Lower leg skin (tissue), 4 donors: ENCODE data around the gene MEF2C. TPM values are rescaled to one million over a fixed set of nuclear protein-coding genes. Genes with fewer than 3 reads are reported as not detected.
"Not testable (repeated sequence)": the region's sequence is repeated elsewhere in the genome, so short reads cannot be mapped to it uniquely, and the experiment has no call there.

Experiments
- DNase-seq, 2 donors: peaks; one replicate each; pipeline ENCODE4 v3.0.0-alpha.2; 2019; ENCODE audit warnings: low spot score in 2 of 2
- H3K4me3 ChIP-seq: fragments of 200-600 bp; sonication (generic); 2 replicates; pipeline ENCODE4 v1.5.1; 2017; ENCODE audit warnings: mild to moderate bottlenecking, low read depth; ENCODE audit not compliant: poor library complexity, severe bottlenecking
- POLR2A ChIP-seq, 2 donors: fragments of 450-650 bp; IDR thresholded peaks; one replicate each; pipeline ENCODE4 v1.6.1; 2016 to 2017; ENCODE audit warnings: antibody characterized with exemption in 2 of 2, mild to moderate bottlenecking in 1 of 2, moderate library complexity in 1 of 2
- WGBS, 2 donors: methylation state at CpG; one replicate each; pipeline ENCODE4 v1.1.5; 2018; 5-methylcytosine and 5-hydroxymethylcytosine counted together
- intact Hi-C: fragments of 100-400 bp; cut with DNase I; formaldehyde crosslinking; loops from one replicate; pipeline ENCODE4 v1.15.0; 2023; ENCODE audit warnings: low total_unique reads
- total RNA-seq, 4 donors: library from RNA; depleted of rRNA; stranded (reverse); fragments of >200 nt; gene quantifications; one replicate each; pipeline ENCODE4 v1.1.0, GENCODE V29; 2016
- TF ChIP-seq, protein P1 (sequence below), 3 donors: fragments of 450-650 bp; IDR thresholded peaks; one replicate each; pipeline ENCODE4 v1.5.1; 2016; ENCODE audit warnings: antibody characterized with exemption in 3 of 3, mild to moderate bottlenecking in 3 of 3, moderate library complexity in 2 of 3

Gene MEF2C
- total RNA-seq, 4 donors from 2014 or later = 2.4 to 15.5 (median 8.1) TPM

DNA sequence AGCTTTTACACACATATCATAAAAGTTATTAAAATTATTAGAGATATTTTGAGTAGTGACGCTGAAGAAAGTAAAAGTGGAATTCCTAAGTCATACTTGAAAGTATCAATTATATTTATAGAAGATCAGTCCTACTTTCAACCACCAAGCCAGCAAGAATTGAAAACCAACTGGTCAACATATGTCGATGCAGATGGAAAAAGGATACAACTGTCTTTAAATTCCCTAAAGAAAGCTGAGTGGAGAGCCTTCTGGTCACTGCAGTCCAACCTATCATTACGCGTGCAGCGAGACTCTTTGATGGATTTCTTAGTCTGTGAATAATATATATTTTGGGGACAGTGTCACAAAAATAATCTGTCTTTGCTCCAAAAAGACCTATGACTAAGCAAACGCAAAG is 15.3 kb downstream of the MEF2C start:
- 85 to 91% methylated on average over 6 of the region's 6 CpGs for WGBS, 2 donors
- no peak for DNase-seq
- intact Hi-C loops = no loop called here
- no peak overlapping the region for H3K4me3 ChIP-seq
- TF ChIP-seq, protein P1, sequence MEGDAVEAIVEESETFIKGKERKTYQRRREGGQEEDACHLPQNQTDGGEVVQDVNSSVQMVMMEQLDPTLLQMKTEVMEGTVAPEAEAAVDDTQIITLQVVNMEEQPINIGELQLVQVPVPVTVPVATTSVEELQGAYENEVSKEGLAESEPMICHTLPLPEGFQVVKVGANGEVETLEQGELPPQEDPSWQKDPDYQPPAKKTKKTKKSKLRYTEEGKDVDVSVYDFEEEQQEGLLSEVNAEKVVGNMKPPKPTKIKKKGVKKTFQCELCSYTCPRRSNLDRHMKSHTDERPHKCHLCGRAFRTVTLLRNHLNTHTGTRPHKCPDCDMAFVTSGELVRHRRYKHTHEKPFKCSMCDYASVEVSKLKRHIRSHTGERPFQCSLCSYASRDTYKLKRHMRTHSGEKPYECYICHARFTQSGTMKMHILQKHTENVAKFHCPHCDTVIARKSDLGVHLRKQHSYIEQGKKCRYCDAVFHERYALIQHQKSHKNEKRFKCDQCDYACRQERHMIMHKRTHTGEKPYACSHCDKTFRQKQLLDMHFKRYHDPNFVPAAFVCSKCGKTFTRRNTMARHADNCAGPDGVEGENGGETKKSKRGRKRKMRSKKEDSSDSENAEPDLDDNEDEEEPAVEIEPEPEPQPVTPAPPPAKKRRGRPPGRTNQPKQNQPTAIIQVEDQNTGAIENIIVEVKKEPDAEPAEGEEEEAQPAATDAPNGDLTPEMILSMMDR (IDR thresholded peaks at IDR 0.05) = no peak
- no peak for TF ChIP-seq POLR2A (IDR thresholded peaks at IDR 0.05)

DNA sequence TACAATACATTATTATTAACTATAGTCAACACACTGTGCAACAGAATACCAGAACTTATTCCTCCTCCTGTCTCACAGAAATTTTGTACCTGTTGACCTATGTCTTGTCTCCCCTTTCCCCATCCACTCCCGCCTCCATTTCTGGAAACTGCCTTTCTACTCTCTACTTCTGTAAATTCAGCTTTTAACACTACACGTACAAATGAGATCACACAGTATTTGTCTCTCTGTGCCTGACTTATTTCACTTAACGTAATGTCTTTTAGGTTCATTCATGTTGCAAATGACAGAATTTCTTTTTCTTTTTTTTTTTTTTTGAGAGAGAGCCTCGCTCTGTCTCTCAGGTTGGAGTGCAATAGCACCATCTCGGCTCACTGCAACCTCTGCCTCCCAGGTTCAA is 19.5 kb downstream of the MEF2C start:
- no peak for DNase-seq
- intact Hi-C loops = no loop called here
- H3K4me3 ChIP-seq = no peak overlapping the region
- WGBS, 2 donors = 91 to 97% methylated on average over 5 of the region's 5 CpGs
- no peak for TF ChIP-seq POLR2A (IDR thresholded peaks at IDR 0.05)
- TF ChIP-seq, protein P1 (IDR thresholded peaks at IDR 0.05) = no peak

DNA sequence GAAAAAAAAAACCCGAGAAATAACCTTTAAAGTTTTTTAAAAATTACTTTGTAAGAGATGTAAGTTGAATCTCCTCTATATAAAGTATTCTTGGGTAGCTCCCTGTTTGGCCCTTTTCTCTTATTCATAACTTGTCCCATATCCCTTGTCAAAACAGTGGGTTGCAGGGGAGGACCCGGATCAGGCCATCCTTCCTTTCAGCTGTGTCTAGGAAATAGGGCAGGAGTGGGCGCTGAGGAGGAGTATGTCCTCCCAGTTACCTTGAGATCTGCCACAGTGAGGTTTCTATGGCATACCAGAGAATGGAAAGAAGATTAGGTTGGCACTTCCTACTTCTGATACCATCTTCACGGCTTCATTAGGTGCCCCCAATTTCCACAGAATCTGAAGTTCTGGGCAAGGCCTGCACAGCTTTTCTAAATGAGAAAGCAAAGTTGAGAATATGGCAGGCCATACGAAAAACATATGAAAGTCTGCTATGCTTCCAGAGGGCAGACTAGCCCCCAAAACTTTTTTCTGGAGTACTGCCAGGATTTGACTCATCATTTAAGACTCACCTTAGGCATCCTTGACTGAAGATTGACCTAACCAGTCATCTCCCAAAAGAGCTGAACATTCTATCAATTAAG is 20.3 kb downstream of the MEF2C start:
- TF ChIP-seq, protein P1 (IDR thresholded peaks at IDR 0.05) = no peak
- no peak for TF ChIP-seq POLR2A (IDR thresholded peaks at IDR 0.05)
- WGBS, 2 donors = 90 to 92% methylated on average over 5 of the region's 5 CpGs
- no peak for DNase-seq
- intact Hi-C loops = no loop called here
- H3K4me3 ChIP-seq = no peak overlapping the region

DNA sequence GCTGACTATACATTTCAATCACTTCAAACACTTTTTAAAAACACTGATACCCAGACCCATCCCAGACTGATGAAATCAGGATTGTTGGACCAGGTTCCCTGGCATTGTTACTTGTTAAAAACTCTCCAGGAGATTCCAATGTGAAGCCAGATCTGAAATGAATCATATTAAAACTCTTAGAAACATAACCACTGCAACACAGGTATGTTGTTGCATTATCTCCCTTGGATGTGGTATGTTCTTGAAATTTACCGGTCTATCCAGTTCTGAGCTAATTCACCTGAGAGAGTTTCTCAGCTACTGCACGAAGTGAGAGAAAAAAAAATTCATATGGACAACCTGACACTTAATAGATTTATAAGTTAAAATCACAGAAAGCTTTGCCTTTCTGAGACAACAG is 21.8 kb downstream of the MEF2C start:
- TF ChIP-seq POLR2A (IDR thresholded peaks at IDR 0.05) = no peak
- TF ChIP-seq, protein P1 (IDR thresholded peaks at IDR 0.05) = no peak
- DNase-seq = no peak
- 48 to 62% methylated on average over 2 of the region's 2 CpGs for WGBS, 2 donors
- intact Hi-C loops = no loop called here
- H3K4me3 ChIP-seq = no peak overlapping the region

DNA sequence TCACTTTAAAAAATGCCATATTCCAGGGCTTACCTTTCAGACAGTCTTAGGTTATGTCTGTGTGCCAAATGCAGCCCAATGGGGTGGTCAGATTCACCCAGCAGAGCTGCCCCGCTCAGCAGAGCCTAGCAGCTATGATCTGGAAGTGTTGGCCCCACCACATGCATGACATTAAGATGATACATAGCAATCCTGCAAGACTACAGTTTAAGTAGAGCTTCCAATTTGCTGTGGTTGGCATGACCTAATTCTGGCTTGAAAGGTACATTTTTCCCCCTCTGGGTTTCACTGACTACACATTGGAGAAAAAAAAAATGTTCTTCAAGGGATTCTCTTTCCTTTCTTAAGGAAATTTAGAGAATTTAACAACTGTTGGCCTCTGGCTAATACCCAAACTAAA is 22.5 kb downstream of the MEF2C start:
- intact Hi-C loops = no loop called here
- 71 to 83% methylated on average over 1 of the region's 1 CpG for WGBS, 2 donors
- no peak overlapping the region for H3K4me3 ChIP-seq
- DNase-seq = no peak
- TF ChIP-seq POLR2A (IDR thresholded peaks at IDR 0.05) = no peak
- TF ChIP-seq, protein P1 (IDR thresholded peaks at IDR 0.05) = no peak

DNA sequence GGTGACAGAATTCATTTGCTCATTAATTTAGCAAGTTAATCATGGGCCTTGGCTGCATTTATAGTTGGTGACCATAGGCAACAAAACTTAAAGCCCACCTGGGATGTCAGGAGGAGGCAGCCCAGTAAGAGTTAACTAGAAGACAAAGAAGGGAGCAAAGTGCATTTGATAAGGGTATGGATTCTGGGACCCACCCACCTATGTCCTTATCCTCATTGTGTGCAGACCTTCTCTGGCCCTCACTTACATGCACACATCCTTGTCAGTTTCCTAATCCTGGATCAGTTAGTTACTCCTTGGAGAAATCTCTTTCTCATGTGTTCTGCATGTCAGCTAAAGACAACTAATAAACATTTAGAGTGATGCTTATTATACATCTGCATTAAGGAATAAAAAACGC is 24.6 kb downstream of the MEF2C start:
- H3K4me3 ChIP-seq = no peak overlapping the region
- TF ChIP-seq POLR2A (IDR thresholded peaks at IDR 0.05) = no peak
- TF ChIP-seq, protein P1 (IDR thresholded peaks at IDR 0.05) = no peak
- intact Hi-C loops = no loop called here
- DNase-seq = no peak
- 86 to 96% methylated on average over 1 of the region's 1 CpG for WGBS, 2 donors

DNA sequence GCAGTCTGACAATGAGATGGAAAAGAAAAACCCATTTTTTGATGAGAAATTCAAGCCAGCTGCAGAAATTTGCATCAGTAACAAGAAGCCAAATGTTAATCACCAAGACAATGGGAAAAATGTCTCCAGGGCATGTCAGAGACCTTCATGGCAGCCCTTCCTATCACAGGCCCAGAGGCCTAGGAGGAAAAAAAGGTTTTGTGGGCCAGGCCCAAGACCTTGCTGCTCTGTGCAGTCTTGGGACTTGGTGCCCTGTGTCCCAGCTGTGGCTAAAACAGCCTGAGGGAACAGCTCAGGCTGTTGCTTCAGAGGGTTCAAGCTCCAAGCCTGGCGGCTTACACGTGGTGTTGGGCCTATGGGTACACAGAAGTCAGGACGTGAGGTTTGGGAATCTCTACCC is 26.6 kb downstream of the MEF2C start:
- intact Hi-C loops, H3K4me3 ChIP-seq, DNase-seq: not testable (repeated sequence)
- WGBS, 2 donors = 87 to 94% methylated on average over 3 of the region's 3 CpGs
